ENCODE data around the gene SFXN5.

SFXN5 gene

GRCh38 chr2:72972352-72973136 lies 99.0 kb downstream of the SFXN5 start:
- in situ Hi-C loops (cut with HindIII; ENCODE audit: low pct_ligation_motif_present, low pct_unique_long_range_greater_than_20kb, low sequenced_read_pairs) = no loop called here
- DNase-seq = no peak

DNA sequence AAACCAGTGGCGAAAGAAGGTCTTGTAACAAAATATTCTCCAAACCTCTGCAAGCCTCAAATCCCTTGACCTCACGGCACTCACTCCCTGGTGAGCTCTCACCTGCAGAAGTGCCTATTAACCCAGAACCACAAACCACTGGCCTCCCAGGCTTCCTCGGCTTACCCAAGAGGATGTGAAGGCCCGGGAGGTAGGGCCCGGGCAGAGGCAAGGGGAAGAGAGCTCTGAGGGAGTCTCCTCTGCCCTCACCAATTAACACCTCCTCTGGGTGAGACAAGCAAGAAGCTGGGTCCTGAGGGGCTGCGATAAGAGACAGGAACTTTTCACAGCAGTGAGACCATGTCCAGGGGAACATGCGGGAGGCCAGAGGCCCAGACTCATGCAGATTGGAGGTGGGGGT lies 100.5 kb downstream of the SFXN5 start:
- in situ Hi-C loops (cut with HindIII; ENCODE audit: low pct_ligation_motif_present, low pct_unique_long_range_greater_than_20kb, low sequenced_read_pairs) = no loop called here
- no peak for DNase-seq

- no peak for DNase-seq
- in situ Hi-C loops (cut with HindIII; ENCODE audit: low pct_ligation_motif_present, low pct_unique_long_range_greater_than_20kb, low sequenced_read_pairs) = no loop called here
Measured at GRCh38 chr2:72969706-72970105, 101.8 kb downstream of the SFXN5 start.

- in situ Hi-C loops (cut with HindIII; ENCODE audit: low pct_ligation_motif_present, low pct_unique_long_range_greater_than_20kb, low sequenced_read_pairs) = no loop called here
- DNase-seq = no peak
Measured at GRCh38 chr2:72968286-72968685, 103.2 kb downstream of the SFXN5 start.

- DNase-seq = peak; percentile 47
- in situ Hi-C loops (cut with HindIII; ENCODE audit: low pct_ligation_motif_present, low pct_unique_long_range_greater_than_20kb, low sequenced_read_pairs) = no loop called here
Measured at GRCh38 chr2:72965770-72966450, 105.6 kb downstream of the SFXN5 start.

GRCh38 chr2:72965016-72965415 lies 106.5 kb downstream of the SFXN5 start:
- DNase-seq = no peak
- in situ Hi-C loops (cut with HindIII; ENCODE audit: low pct_ligation_motif_present, low pct_unique_long_range_greater_than_20kb, low sequenced_read_pairs) = no loop called here

GRCh38 chr2:72964146-72964525 lies 107.4 kb downstream of the SFXN5 start:
- no peak for DNase-seq
- in situ Hi-C loops (cut with HindIII; ENCODE audit: low pct_ligation_motif_present, low pct_unique_long_range_greater_than_20kb, low sequenced_read_pairs) = no loop called here

DNA sequence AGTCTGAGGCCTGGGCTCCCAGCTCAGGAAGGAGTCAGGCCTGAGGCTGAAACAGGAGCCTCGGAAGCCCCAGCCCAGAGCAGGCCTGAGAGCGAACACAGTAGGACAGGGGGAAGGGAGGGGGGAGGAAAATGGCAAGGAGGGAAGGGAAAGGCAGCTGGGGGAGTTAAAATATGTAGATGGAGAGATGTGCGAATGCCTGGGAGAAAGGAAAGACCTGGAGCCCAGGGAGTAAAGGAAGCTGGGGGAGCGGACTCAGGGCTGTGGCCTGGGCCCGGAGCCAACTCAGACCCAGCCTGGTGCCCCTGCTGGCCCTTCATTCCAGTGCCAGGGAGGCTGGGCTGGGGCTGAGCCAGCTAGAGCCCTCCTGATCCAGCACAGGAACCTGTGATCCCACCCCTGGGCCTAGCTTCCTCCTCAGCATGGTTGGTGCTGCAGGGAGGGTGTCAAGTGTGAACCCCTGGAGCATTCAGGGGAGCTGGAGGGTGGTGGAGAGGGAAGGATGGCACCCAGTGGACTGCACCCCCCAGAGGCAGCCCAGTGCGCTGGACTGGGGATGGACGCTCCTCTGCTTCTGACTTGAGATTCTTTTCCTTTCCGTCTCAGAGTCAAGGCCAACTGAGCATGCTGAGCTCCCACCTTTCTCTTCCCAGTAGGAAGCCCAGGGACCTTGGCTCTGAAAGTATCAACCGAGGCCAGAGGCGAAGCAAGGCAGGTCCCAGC lies 107.9 kb downstream of the SFXN5 start:
- no peak for DNase-seq
- in situ Hi-C loops (cut with HindIII; ENCODE audit: low pct_ligation_motif_present, low pct_unique_long_range_greater_than_20kb, low sequenced_read_pairs) = no loop called here

- in situ Hi-C loops (cut with HindIII; ENCODE audit: low pct_ligation_motif_present, low pct_unique_long_range_greater_than_20kb, low sequenced_read_pairs) = no loop called here
- no peak for DNase-seq
Measured at GRCh38 chr2:72962911-72963310, 108.6 kb downstream of the SFXN5 start.

GRCh38 chr2:72961853-72962468 lies 109.6 kb downstream of the SFXN5 start:
- no peak for DNase-seq
- in situ Hi-C loops (cut with HindIII; ENCODE audit: low pct_ligation_motif_present, low pct_unique_long_range_greater_than_20kb, low sequenced_read_pairs) = no loop called here

- in situ Hi-C loops (cut with HindIII; ENCODE audit: low pct_ligation_motif_present, low pct_unique_long_range_greater_than_20kb, low sequenced_read_pairs) = no loop called here
- DNase-seq = no peak
Measured at GRCh38 chr2:72961036-72961720, 110.3 kb downstream of the SFXN5 start.

- DNase-seq = no peak
- in situ Hi-C loops (cut with HindIII; ENCODE audit: low pct_ligation_motif_present, low pct_unique_long_range_greater_than_20kb, low sequenced_read_pairs) = no loop called here
Measured at GRCh38 chr2:72959995-72960981, 111.2 kb downstream of the SFXN5 start.

DNA sequence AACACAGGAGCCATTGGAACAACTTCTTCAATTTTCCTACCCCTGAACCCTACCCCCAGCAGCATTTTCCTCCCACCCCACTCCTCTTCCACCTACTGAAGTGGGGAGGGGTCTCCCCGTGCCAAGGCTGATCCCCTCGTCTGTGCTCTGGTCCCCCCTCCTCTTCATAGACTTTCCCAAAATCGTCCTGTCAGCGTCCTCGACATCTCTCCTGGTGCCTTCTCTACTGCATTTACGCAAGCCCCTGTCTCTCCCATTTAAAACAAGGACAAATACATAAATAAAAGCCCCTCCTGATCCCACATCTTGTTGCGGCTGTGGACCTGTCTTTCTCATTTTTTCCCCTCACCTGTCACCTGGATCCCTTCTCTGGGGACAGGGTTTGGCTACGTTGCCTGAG lies 112.0 kb downstream of the SFXN5 start:
- in situ Hi-C loops (cut with HindIII; ENCODE audit: low pct_ligation_motif_present, low pct_unique_long_range_greater_than_20kb, low sequenced_read_pairs) = no loop called here
- no peak for DNase-seq

GRCh38 chr2:72958542-72959385 lies 112.7 kb downstream of the SFXN5 start:
- DNase-seq = no peak
- in situ Hi-C loops (cut with HindIII; ENCODE audit: low pct_ligation_motif_present, low pct_unique_long_range_greater_than_20kb, low sequenced_read_pairs) = no loop called here

DNA sequence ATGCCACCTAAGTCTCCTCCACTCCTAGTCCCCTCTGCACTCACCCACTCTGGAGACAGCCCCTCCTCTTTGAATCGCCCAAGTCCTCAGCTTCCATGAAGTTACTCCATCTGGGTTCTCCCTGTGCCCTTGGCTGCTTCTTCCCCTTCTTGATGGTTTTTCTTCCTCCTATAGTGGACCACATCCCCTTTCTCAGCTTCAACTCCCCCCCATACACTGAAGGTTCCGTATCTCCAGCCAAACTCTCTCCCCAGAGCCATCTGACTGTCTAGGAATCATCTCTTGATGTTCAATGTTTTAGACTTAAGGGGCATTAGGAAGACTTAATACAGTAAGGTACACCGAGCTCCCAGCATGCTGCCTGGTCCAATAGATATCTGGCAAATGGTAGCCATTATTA lies 114.6 kb downstream of the SFXN5 start:
- no peak for DNase-seq
- in situ Hi-C loops (cut with HindIII; ENCODE audit: low pct_ligation_motif_present, low pct_unique_long_range_greater_than_20kb, low sequenced_read_pairs) = no loop called here

DNA sequence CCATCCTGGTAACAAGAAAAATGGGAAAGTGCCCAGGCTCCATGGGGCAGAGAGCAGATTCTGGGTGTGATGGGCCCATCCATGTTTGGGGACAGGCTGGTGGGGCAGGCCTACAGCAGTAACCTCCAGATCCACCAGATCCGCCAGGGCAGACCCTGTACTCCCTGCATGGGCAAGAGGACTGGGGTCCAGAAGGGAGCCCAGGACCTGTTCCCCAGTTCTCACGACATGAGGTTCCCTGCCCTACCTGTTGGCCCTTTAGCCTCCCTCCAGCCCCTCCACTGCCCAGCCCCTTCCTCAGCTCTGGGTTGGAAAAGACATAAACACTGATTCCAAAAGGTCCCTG lies 115.5 kb downstream of the SFXN5 start:
- no peak for DNase-seq
- in situ Hi-C loops (cut with HindIII; ENCODE audit: low pct_ligation_motif_present, low pct_unique_long_range_greater_than_20kb, low sequenced_read_pairs) = no loop called here
